MM.1S (cell line): ENCODE measurements around the gene NINJ2.

Experiments
- DNase-seq: peaks from one replicate; pipeline ENCODE4 v3.0.0-alpha.2; 2015
- H2AFZ ChIP-seq: fragments of 300-600 bp; sonication (generic); 2 replicates; pipeline ENCODE4 v1.6.0; 2016; ENCODE audit warnings: antibody characterized with exemption, low read length
- H3F3A ChIP-seq: fragments of 300-600 bp; sonication (generic); 2 replicates; pipeline ENCODE4 v1.6.1; 2016; ENCODE audit warnings: mild to moderate bottlenecking, antibody characterized with exemption, low read length, moderate library complexity, mixed read lengths; ENCODE audit not compliant: insufficient read depth
- H3K27ac ChIP-seq: fragments of 300-600 bp; sonication (generic); 2 replicates; pipeline ENCODE4 v1.5.1; 2016; ENCODE audit warnings: mild to moderate bottlenecking, low read length
- H3K27me3 ChIP-seq: fragments of 300-600 bp; sonication (generic); replicated peaks from 2 replicates; pipeline ENCODE4 v1.6.0; 2016; ENCODE audit warnings: low read length; ENCODE audit not compliant: insufficient read depth
- H3K36me3 ChIP-seq: fragments of 300-600 bp; sonication (generic); replicated peaks from 2 replicates; pipeline ENCODE4 v1.6.1; 2016; ENCODE audit warnings: mild to moderate bottlenecking, low read length, mixed read lengths; ENCODE audit not compliant: insufficient read depth
- H3K4me1 ChIP-seq: fragments of 300-600 bp; sonication (generic); 2 replicates; pipeline ENCODE4 v1.6.1; 2016; ENCODE audit warnings: low read length, mixed read lengths
- H3K4me2 ChIP-seq: fragments of 300-600 bp; sonication (generic); 2 replicates; pipeline ENCODE4 v1.6.0; 2016; ENCODE audit warnings: low read depth, low read length
- H3K4me3 ChIP-seq: fragments of 300-600 bp; sonication (generic); 2 replicates; pipeline ENCODE4 v1.5.1; 2016; ENCODE audit warnings: low read length, mixed read lengths
- H3K79me2 ChIP-seq: fragments of 300-600 bp; sonication (generic); 2 replicates; pipeline ENCODE4 v1.6.1; 2016; ENCODE audit warnings: mixed run types, low read length, mixed read lengths
- H3K9ac ChIP-seq: fragments of 300-600 bp; sonication (generic); 2 replicates; pipeline ENCODE4 v1.6.1; 2016; ENCODE audit warnings: low read length, mixed read lengths
- H3K9me2 ChIP-seq: fragments of 300-600 bp; sonication (generic); replicated peaks from 2 replicates; pipeline ENCODE4 v1.6.1; 2016; ENCODE audit warnings: mild to moderate bottlenecking, low read length, mixed read lengths; ENCODE audit not compliant: insufficient read depth
- H3K9me3 ChIP-seq: fragments of 300-600 bp; sonication (generic); replicated peaks from 2 replicates; pipeline ENCODE4 v1.6.1; 2016; ENCODE audit warnings: mild to moderate bottlenecking, low read length, mixed read lengths; ENCODE audit not compliant: insufficient read depth
- H4K20me1 ChIP-seq: fragments of 300-600 bp; sonication (generic); 2 replicates; pipeline ENCODE4 v1.6.1; 2016; ENCODE audit warnings: mild to moderate bottlenecking, low read length, moderate library complexity, mixed read lengths; ENCODE audit not compliant: insufficient read depth
- EZH2 ChIP-seq: fragments of 300-600 bp; sonication (generic); optimal IDR thresholded peaks from 2 replicates; pipeline ENCODE3; 2017; ENCODE audit warnings: low read depth, mild to moderate bottlenecking, antibody characterized with exemption, low read length, mixed read lengths
- EZH2phosphoT487 ChIP-seq: fragments of 300-600 bp; sonication (generic); IDR thresholded peaks from 2 replicates; pipeline ENCODE4 v1.6.1; 2018; ENCODE audit warnings: antibody characterized with exemption, low read length
- TF ChIP-seq, protein P1 (sequence below): fragments of 300-600 bp; sonication (generic); IDR thresholded peaks from 2 replicates; pipeline ENCODE4 v1.5.1; 2016; ENCODE audit warnings: antibody characterized with exemption, low read length, mixed read lengths

Gene NINJ2

GRCh38 chr12:573232-573631, 90.0 kb downstream of the NINJ2 start:
- Histone ChIP-seq H2AFZ (no peak overlapping the region), H3K79me2 (no peaks in the 10 kb centered on the region), H4K20me1 (no peaks in the 10 kb centered on the region), H3F3A (no peaks in the 10 kb centered on the region), H3K9me2 (no peaks in the 10 kb centered on the region), H3K27me3 (no peaks in the 10 kb centered on the region), H3K4me3 (no peak overlapping the region), H3K4me2 (no peak overlapping the region), H3K9ac (no peak overlapping the region), H3K27ac (no peak overlapping the region), H3K36me3 (no peaks in the 10 kb centered on the region), H3K9me3 (no peaks in the 10 kb centered on the region), H3K4me1 (peaks cover 4% of the 10 kb centered on the region; the same call in 1 of the 2 replicates)
- DNase-seq: no peak
- no peak for TF ChIP-seq EZH2
- no peak for TF ChIP-seq EZH2phosphoT487
- TF ChIP-seq, protein P1, sequence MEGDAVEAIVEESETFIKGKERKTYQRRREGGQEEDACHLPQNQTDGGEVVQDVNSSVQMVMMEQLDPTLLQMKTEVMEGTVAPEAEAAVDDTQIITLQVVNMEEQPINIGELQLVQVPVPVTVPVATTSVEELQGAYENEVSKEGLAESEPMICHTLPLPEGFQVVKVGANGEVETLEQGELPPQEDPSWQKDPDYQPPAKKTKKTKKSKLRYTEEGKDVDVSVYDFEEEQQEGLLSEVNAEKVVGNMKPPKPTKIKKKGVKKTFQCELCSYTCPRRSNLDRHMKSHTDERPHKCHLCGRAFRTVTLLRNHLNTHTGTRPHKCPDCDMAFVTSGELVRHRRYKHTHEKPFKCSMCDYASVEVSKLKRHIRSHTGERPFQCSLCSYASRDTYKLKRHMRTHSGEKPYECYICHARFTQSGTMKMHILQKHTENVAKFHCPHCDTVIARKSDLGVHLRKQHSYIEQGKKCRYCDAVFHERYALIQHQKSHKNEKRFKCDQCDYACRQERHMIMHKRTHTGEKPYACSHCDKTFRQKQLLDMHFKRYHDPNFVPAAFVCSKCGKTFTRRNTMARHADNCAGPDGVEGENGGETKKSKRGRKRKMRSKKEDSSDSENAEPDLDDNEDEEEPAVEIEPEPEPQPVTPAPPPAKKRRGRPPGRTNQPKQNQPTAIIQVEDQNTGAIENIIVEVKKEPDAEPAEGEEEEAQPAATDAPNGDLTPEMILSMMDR: no peak

GRCh38 chr12:572532-572899, 90.7 kb downstream of the NINJ2 start:
- Histone ChIP-seq H3K36me3 (no peaks in the 10 kb centered on the region), H2AFZ (no peak overlapping the region), H3F3A (no peaks in the 10 kb centered on the region), H3K4me1 (peaks cover 4% of the 10 kb centered on the region; the same call in 1 of the 2 replicates), H3K9me3 (no peaks in the 10 kb centered on the region), H3K27ac (no peak overlapping the region), H4K20me1 (no peaks in the 10 kb centered on the region), H3K27me3 (no peaks in the 10 kb centered on the region), H3K4me3 (no peak overlapping the region), H3K9ac (no peak overlapping the region), H3K9me2 (no peaks in the 10 kb centered on the region), H3K4me2 (no peak overlapping the region), H3K79me2 (no peaks in the 10 kb centered on the region)
- no peak for DNase-seq
- TF ChIP-seq EZH2 (no peak), EZH2phosphoT487 (no peak)
- TF ChIP-seq, protein P1: no peak

GRCh38 chr12:571795-572531, 91.3 kb downstream of the NINJ2 start:
- H3K79me2 ChIP-seq: no peaks in the 10 kb centered on the region
- no peak overlapping the region for H3K9ac ChIP-seq
- H3K9me2 ChIP-seq: no peaks in the 10 kb centered on the region
- DNase-seq: no peak
- H3K4me2 ChIP-seq: no peak overlapping the region
- no peak overlapping the region for H3K27ac ChIP-seq
- TF ChIP-seq EZH2: no peak
- TF ChIP-seq EZH2phosphoT487: no peak
- no peaks in the 10 kb centered on the region for H3K9me3 ChIP-seq
- no peaks in the 10 kb centered on the region for H4K20me1 ChIP-seq
- H3K4me1 ChIP-seq: peaks cover 4% of the 10 kb centered on the region; the same call in 1 of the 2 replicates
- H2AFZ ChIP-seq: no peak overlapping the region
- no peaks in the 10 kb centered on the region for H3K36me3 ChIP-seq
- no peak overlapping the region for H3K4me3 ChIP-seq
- H3F3A ChIP-seq: no peaks in the 10 kb centered on the region
- no peaks in the 10 kb centered on the region for H3K27me3 ChIP-seq
